Adrenal gland (tissue), 12 donors: ENCODE results near the gene VIPR2. TPM values are rescaled to one million over a fixed set of nuclear protein-coding genes. Genes with fewer than 3 reads are reported as not detected.

Experiments
- DNase-seq, 7 donors: peaks; one replicate each; pipeline ENCODE4 v3.0.0-alpha.2; 2019 to 2020
- H3K27ac ChIP-seq, 5 donors: fragments of 200-600 bp; sonication (generic) in 4 of 5; 1 replicate in 3 of 5; 2 replicates in 2 of 5; pipeline versions ENCODE4 v1.5.1 to v1.8.0; 2016 to 2020; ENCODE audit warnings: mild to moderate bottlenecking in 1 of 5
- H3K27me3 ChIP-seq: fragments of 200-600 bp; 2 replicates; pipeline ENCODE4 v1.8.0; 2021
- H3K36me3 ChIP-seq, 2 donors: fragments of 200-600 bp; replicated peaks in 1 of 2; 1 replicate in 1 of 2; 2 replicates in 1 of 2; pipeline versions ENCODE4 v1.5.1 to v1.8.0; 2018 to 2022
- H3K4me1 ChIP-seq, 2 donors: fragments of 200-600 bp; replicated peaks in 1 of 2; 1 replicate in 1 of 2; 2 replicates in 1 of 2; pipeline versions ENCODE4 v1.5.1 to v1.8.0; 2018 to 2021
- H3K4me3 ChIP-seq, 4 donors: fragments of 200-600 bp; sonication (generic) in 3 of 4; one replicate each; pipeline ENCODE4 v1.5.1; 2016 to 2018
- H3K9me3 ChIP-seq, 3 donors: fragments of 200-600 bp; sonication (generic) in 1 of 3; replicated peaks in 1 of 3; 1 replicate in 2 of 3; 2 replicates in 1 of 3; pipeline versions ENCODE4 v1.5.1 to v1.8.0; 2016 to 2021
- POLR2A ChIP-seq, 2 donors: fragments of 450-650 bp; IDR thresholded peaks; one replicate each; pipeline ENCODE4 v1.6.1; 2017; ENCODE audit warnings: antibody characterized with exemption in 2 of 2, mild to moderate bottlenecking in 2 of 2, moderate library complexity in 1 of 2
- WGBS, 4 donors: extraction: QIAGEN DNeasy Blood & Tissue Kit in 2 of 4; methylation state at CpG; one replicate each; pipeline versions ENCODE4 v1.1.5 to v1.1.7; 2013 to 2017; 5-methylcytosine and 5-hydroxymethylcytosine counted together
- intact Hi-C, 2 donors: fragments of 100-400 bp; cut with DNase I; formaldehyde crosslinking; loops; one replicate each; pipeline versions ENCODE4 v1.14.1 to v1.15.0; 2022 to 2023
- polyA plus RNA-seq, 3 donors: library from polyadenylated mRNA; stranded (reverse); fragments of 200-250 nt in 2 of 3; fragments of 350-450 nt in 1 of 3; fragmentation: Illumina TruSeq in 1 of 3; extraction: RNeasy Lipid Tissue Mini Kit (QIAGEN cat#74804) in 1 of 3; gene quantifications; one replicate each; pipeline ENCODE4 v1.2.3, GENCODE V29; 2013 to 2014
- total RNA-seq, 9 donors: library from RNA; depleted of rRNA in 4 of 9; stranded (reverse); fragments of >200 nt in 4 of 9; fragments of 120-200 nt in 1 of 9; fragmentation: NEBNext Ultra II Directional in 1 of 9; extraction: Animal tissue kit (Norgen Biotek cat#: 25700) in 1 of 9; gene quantifications; one replicate each; pipeline versions ENCODE4 v1.1.0 to v1.2.4, GENCODE V29; 2013 to 2023
- TF ChIP-seq, protein P1 (sequence below), 6 experiments: fragments of 450-650 bp in 4 of 6; fragments of 200-600 bp in 2 of 6; sonication (generic) in 1 of 6; IDR thresholded peaks; 1 replicate in 5 of 6; 2 replicates in 1 of 6; pipeline versions ENCODE4 v1.5.1 to v1.8.0; 2016 to 2021; ENCODE audit warnings: antibody characterized with exemption in 6 of 6, mild to moderate bottlenecking in 2 of 6, moderate library complexity in 1 of 6
- donor health status: healthy with polysubstance abuse.
- donor health status: Bipolar disorder and iron deficiency.
- donor health status: DM: yes; HTN: yes; CAD: no.
- donor health status: DM: no; HTN: no; CAD: no.
- donor health status: DM: no; HTN: no; CAD: no.
- donor health status: DM: yes; HTN: yes; CAD: no.

VIPR2 gene
- total and polyA plus RNA-seq, 12 donors: 0.06 to 3.8 (median 0.80) TPM

DNA sequence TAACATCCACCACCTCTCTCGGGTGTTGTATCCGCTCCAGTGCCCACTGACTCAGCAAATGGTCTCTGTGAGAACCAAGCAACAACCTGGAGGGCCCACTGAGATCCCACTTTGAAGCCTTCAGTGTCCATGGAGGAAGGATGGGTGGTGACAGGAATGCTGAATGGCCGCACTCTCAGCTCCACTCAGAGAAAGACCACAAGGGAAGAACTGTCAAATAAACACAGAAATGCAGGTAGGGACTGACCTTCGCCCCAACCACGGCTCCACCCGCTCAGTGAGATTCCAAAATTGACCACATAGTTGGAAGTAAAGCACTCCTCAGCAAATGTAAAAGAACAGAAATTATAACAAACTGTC is 65.8 kb downstream of the VIPR2 start:
- H3K4me1 ChIP-seq: no peaks in the 10 kb centered on the region
- peak in 1 of 7 donors; percentile 2 for DNase-seq
- no peaks in the 10 kb centered on the region for H3K36me3 ChIP-seq
- no peaks in the 10 kb centered on the region for H3K9me3 ChIP-seq
- H3K27ac ChIP-seq: no peak overlapping the region
- no peaks in the 10 kb centered on the region for H3K27me3 ChIP-seq
- TF ChIP-seq POLR2A (IDR thresholded peaks at IDR 0.05): no peak
- TF ChIP-seq, protein P1, sequence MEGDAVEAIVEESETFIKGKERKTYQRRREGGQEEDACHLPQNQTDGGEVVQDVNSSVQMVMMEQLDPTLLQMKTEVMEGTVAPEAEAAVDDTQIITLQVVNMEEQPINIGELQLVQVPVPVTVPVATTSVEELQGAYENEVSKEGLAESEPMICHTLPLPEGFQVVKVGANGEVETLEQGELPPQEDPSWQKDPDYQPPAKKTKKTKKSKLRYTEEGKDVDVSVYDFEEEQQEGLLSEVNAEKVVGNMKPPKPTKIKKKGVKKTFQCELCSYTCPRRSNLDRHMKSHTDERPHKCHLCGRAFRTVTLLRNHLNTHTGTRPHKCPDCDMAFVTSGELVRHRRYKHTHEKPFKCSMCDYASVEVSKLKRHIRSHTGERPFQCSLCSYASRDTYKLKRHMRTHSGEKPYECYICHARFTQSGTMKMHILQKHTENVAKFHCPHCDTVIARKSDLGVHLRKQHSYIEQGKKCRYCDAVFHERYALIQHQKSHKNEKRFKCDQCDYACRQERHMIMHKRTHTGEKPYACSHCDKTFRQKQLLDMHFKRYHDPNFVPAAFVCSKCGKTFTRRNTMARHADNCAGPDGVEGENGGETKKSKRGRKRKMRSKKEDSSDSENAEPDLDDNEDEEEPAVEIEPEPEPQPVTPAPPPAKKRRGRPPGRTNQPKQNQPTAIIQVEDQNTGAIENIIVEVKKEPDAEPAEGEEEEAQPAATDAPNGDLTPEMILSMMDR (IDR thresholded peaks at IDR 0.05): no peak
- intact Hi-C loops: no loop called here
- H3K4me3 ChIP-seq: no peak overlapping the region
- WGBS, 4 donors: 72 to 94% (median 84%) methylated on average over 6 of the region's 6 CpGs

DNA sequence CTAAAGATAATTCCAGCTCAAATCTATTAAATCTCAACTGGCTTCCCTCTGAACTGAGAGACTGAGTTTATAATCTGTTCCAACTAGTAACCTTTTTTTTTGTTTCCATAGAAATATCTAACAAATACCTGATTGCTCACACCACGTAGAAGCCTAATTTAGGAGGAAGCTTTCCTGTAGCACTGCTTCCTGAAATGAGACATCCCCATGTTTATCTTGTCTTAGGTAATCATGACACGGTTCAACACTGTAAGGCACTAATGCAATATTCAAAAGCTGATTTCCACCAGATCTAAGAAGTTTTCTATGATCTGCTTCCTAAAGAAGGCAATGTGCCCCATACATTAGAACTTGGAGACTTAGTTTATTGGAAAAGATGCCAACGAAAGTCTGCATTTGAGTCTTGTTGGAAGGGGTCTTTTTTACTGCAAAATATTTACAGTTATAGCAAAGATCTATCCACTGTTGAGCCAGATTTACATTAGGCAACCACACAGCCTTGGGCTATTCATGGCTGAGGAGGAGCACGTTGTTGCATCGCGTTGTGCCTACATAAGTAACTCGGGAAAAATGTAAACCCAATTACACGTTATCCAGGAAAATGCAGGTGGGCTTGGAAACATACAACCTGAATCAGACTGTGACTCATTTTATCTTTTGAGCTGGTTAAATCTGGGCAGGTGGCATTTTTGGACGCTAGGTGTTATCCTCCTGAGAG is 66.3 kb downstream of the VIPR2 start:
- 80 to 82% (median 81%) methylated on average over 9 of the region's 9 CpGs for WGBS, 4 donors
- intact Hi-C loops: no loop called here
- Histone ChIP-seq H3K36me3 (no peaks in the 10 kb centered on the region), H3K27me3 (no peaks in the 10 kb centered on the region), H3K27ac (no peak overlapping the region), H3K4me3 (no peak overlapping the region), H3K4me1 (no peaks in the 10 kb centered on the region), H3K9me3 (no peaks in the 10 kb centered on the region)
- DNase-seq: peak in 1 of 7 donors; percentile 15
- no peak for TF ChIP-seq POLR2A (IDR thresholded peaks at IDR 0.05)
- TF ChIP-seq, protein P1 (IDR thresholded peaks at IDR 0.05): no peak

DNA sequence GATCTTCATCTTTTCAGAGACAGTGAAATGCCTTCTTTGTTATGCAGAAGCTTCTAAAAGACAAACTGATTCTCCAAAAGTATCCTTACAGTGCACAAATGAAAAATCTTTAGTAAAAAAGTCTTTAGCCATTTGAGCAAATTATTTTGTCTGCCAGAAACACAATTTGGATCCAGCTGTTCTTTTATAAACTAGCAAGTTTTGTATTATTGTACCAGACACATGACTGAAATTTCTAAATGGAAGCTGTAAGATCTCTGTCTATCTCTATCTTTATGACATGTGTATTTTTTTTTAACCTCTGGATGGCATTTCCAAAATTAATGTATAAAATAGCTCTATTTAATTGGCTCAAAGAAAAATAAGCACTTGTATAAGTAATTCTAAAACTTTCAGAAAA is 68.3 kb downstream of the VIPR2 start:
- Histone ChIP-seq H3K27me3 (no peaks in the 10 kb centered on the region), H3K9me3 (no peaks in the 10 kb centered on the region), H3K36me3 (no peaks in the 10 kb centered on the region), H3K4me1 (no peaks in the 10 kb centered on the region), H3K27ac (no peak overlapping the region), H3K4me3 (no peak overlapping the region)
- intact Hi-C loops: no loop called here
- TF ChIP-seq POLR2A (IDR thresholded peaks at IDR 0.05): no peak
- TF ChIP-seq, protein P1 (IDR thresholded peaks at IDR 0.05): no peak
- DNase-seq: no peak

DNA sequence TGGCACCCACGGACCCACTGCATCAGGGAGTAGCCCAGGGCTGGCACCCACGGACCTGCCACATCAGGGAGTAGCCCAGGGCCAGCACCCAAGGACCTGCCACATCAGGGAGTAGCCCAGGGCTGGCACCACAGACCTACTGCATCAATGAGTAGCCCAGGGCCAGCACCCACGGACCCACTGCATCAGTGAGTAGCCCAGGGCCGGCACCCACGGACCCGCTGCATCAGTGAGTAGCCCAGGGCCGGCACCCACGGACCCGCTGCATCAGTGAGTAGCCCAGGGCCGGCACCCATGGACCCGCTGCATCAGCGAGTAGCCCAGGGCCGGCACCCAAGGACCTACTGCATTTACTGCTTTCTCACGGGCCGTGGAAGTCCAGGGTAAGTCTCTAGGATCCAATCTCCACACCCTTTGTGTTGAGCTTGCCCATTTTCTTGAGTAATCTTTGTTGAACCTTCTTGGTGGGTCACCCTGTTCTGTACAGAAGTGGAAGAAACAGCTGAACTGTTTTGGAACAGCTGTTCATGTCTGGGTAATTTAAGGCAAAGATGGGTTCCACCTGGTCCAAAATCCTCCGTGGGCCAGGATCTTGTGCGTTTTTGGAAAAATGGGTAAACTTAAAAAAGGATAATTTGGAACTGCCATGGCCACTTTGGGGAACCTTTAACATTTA is 69.0 kb downstream of the VIPR2 start:
- no peak for TF ChIP-seq POLR2A (IDR thresholded peaks at IDR 0.05)
- TF ChIP-seq, protein P1 (IDR thresholded peaks at IDR 0.05): no peak
- no peaks in the 10 kb centered on the region for H3K27me3 ChIP-seq
- DNase-seq: peak in 1 of 7 donors; percentile 46
- intact Hi-C loops: no loop called here
- 74 to 87% (median 80%) methylated on average over 10 to 17 of the region's 17 CpGs for WGBS, 4 donors
- no peak overlapping the region for H3K27ac ChIP-seq
- H3K4me1 ChIP-seq: no peaks in the 10 kb centered on the region
- no peaks in the 10 kb centered on the region for H3K36me3 ChIP-seq
- H3K4me3 ChIP-seq: no peak overlapping the region
- H3K9me3 ChIP-seq: no peaks in the 10 kb centered on the region
